ES-I3 (cell line): ENCODE results near the gene MEOX2.
A peak's percentile ranks its signal among the peaks of the same experiment; 100 is the strongest.

Experiments
- H3K36me3 ChIP-seq: 2 replicates; pipeline ENCODE4 v1.6.1; 2013; ENCODE audit warnings: mild to moderate bottlenecking, low read length, control low read depth, moderate library complexity; ENCODE audit not compliant: insufficient read depth
- H3K4me1 ChIP-seq: 2 replicates; pipeline ENCODE4 v1.6.1; 2013; ENCODE audit warnings: mild to moderate bottlenecking, control low read depth, low read length; ENCODE audit not compliant: insufficient read depth
- H3K9ac ChIP-seq: 2 replicates; pipeline ENCODE4 v1.6.1; 2013; ENCODE audit warnings: low read depth, mild to moderate bottlenecking, low read length, moderate library complexity
- H3K9me3 ChIP-seq: 2 replicates; pipeline ENCODE4 v1.6.1; 2013; ENCODE audit warnings: mild to moderate bottlenecking, low read length, moderate library complexity; ENCODE audit not compliant: control insufficient read depth, insufficient read depth

Gene MEOX2

DNA sequence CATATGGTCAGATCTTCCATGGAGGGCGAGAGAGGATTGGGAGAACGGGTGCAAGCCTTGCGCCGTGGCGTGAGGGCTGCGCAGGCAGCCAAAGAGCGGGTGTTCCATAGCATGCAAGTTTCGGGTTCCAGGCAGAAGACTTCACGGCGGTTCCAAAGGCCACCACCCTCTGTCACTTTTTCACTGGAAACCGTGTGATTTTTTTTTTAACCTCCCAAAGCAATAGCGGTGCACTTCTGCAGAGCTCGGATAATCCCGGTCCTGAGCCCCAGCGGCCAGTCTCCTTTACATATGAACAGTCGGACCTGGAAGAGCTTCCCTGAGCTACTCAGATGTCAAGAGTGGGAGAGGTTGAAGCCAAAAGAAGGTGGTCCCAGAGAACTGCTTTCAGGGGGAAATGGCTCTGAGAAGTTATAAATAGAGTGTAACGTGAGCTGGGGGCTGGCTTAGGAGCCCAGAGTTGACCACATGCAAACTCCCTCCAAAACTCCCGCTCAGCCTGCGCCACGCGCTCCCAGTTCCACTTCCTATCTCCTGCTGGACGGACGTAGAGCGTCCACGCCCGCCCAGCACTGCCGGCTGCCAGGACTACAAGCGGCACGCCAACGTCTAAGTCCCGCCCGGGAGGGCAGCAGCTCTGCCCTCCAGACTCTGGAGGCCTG is at the start of gene MEOX2:
TSS of gene MEOX2 (minus strand) at position 389 of the 662 bp plus-strand sequence. CDS start at position 108, 281 bp downstream.
- Histone ChIP-seq H3K9ac (peak within 1 kb of the TSS; percentile 65; the same call in 1 of the 2 replicates), H3K9me3 (no peaks in the 10 kb centered on the region), H3K4me1 (peaks cover 12% of the 10 kb centered on the region), H3K36me3 (no peaks in the 10 kb centered on the region)

DNA sequence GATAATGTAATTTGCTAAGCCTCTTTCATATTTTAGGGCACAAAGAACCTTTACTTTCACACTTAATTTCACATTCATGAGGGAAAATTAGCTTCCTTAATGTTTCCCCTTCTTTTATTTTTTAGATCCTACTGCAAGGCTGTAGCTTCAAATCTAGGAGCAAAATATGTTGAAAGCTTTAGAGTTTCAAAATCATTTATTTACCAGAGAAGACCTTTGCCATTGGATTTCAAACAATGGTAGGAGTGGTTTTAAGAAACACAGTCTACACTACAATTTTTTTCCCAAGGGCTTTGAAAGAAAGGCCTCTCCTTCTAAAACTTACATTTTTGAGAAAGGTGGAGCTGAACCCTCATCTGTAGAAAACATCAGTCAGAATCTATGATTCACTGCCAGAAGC is 43.3 kb upstream of the MEOX2 start:
- Histone ChIP-seq H3K9me3 (no peaks in the 10 kb centered on the region), H3K36me3 (no peaks in the 10 kb centered on the region), H3K9ac (no peak overlapping the region), H3K4me1 (peaks cover 5% of the 10 kb centered on the region; the same call in 1 of the 2 replicates)

DNA sequence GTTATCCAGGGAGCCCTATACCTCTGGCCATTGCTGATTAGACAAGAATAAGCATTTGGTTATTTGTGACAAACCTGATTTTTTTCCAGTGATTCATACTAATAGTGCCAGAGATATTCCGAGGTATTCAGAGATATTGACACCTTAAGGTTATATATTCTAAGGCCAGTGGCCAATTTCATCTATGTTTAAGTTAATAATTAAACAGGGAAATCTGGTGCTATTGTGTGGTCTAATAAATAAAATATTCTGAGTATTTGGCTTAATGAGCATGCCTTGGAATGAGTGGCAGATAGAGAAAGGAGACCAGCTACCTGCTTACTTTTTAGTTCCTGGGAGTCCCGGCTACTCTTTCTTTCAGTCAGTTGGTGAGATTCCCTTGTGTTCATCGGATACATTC is 38.6 kb upstream of the MEOX2 start:
- Histone ChIP-seq H3K9me3 (no peaks in the 10 kb centered on the region), H3K9ac (no peak overlapping the region), H3K36me3 (no peaks in the 10 kb centered on the region), H3K4me1 (peaks cover 12% of the 10 kb centered on the region; the same call in 1 of the 2 replicates)

DNA sequence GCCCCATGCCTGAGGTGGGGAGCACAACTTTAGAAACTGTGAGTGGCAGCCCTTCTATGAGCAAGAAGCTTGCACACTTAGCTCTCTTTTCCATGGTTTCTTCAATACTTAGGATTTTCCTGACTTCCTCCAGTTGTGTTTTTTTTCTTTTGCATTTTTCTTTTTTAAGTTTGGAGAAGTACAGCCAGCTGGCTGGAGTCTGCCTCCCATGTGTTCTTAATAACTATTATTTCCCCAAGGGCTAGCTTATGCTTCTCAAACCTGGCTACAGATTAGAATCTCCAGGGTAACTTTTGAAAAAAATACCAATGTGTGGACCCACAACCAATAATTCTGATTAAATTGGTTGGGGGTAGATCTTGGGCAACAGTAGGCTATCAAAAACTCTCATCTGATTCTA is 37.4 kb upstream of the MEOX2 start:
- Histone ChIP-seq H3K36me3 (no peaks in the 10 kb centered on the region), H3K9ac (no peak overlapping the region), H3K4me1 (peaks cover 12% of the 10 kb centered on the region; the same call in 1 of the 2 replicates), H3K9me3 (no peaks in the 10 kb centered on the region)

DNA sequence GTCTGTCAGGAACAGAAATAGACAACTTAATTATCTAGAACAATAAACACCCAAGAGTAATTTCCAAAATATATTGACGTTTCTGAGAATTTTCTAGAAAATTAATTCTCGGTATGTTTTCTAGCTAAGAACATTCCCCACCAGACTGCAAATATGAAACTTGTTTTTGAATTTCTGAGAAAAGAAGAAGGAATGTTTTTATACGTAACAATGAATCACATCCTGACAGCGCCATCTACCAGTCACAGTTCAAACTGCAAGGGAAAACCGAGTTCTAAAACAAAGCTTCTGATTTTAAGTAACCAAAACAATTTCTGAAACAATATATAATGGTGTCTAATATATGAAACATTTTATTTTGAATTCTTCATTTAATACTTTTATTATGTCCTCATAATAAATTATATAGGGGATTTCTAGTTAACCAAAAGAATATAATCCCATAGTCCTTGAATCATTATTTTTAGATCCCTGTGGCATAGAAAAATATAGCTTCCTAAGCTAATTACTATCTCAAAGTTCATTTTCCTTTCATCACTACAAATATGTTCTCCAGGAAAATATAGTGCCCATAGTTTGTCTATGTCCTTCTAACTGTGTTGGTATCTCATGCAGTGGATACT is 34.5 kb upstream of the MEOX2 start:
- Histone ChIP-seq H3K4me1 (peaks cover 12% of the 10 kb centered on the region; the same call in 1 of the 2 replicates), H3K9ac (no peak overlapping the region), H3K9me3 (no peaks in the 10 kb centered on the region), H3K36me3 (no peaks in the 10 kb centered on the region)

DNA sequence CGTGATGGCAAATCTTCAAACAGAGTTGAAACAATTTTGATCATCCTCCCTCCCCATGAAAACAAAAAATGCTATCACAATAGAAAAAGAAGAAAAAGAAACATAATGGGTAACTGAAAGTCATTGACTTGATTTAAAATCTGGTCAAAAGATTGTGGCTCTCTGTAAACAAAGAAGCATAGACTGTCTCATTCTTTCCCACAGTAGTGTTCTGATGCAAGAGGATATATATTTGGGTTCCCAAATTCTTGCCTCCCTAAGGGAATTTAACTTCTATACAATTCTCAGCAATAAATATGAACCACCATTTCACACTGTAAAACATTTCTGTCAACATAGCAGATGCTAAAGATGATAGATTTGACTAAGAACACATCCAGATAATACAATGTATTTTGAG is 32.8 kb upstream of the MEOX2 start:
- Histone ChIP-seq H3K9ac (no peak overlapping the region), H3K4me1 (0 out of 2 replicates have a peak, but pooled peaks cover 4% of the 10 kb centered on the region), H3K36me3 (no peaks in the 10 kb centered on the region), H3K9me3 (no peaks in the 10 kb centered on the region)

DNA sequence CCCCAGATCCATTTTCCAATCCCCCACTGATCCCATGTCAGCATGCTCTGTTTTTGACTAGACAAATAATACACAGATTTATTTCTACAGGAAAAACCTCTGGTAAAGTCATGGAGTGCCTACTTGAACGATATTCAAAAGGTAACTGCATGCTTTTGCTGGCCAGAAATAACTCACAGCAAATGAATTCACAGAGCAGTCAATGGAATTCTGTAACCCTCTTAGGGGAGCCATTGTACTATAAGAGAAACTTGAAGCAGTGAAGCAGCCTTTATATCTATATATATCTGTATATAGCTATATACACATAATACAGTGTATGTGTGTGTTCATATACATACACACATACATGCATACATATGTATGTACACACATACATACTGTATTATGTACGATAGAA is 29.0 kb upstream of the MEOX2 start:
- no peaks in the 10 kb centered on the region for H3K36me3 ChIP-seq
- no peaks in the 10 kb centered on the region for H3K4me1 ChIP-seq
- no peaks in the 10 kb centered on the region for H3K9me3 ChIP-seq
- no peak overlapping the region for H3K9ac ChIP-seq

DNA sequence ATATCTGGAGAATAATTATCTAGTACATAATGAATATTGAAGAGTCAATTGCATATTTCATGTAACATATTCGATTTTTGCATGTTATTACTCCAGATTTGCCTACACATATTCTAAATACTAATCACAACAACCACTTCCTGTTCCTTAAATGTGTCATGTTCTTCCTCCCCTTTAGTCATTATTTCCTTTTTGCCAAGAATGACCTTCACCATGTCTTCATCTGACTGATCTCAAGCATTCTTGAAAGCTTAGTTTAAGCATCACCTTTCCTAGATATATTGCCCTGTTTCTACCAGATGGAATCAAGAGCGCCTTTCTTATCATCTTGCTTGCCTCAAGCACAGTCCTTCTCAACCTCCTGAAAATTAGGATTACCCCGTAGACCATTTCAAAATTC is 23.5 kb upstream of the MEOX2 start:
- Histone ChIP-seq H3K36me3 (no peaks in the 10 kb centered on the region), H3K9ac (no peak overlapping the region)

DNA sequence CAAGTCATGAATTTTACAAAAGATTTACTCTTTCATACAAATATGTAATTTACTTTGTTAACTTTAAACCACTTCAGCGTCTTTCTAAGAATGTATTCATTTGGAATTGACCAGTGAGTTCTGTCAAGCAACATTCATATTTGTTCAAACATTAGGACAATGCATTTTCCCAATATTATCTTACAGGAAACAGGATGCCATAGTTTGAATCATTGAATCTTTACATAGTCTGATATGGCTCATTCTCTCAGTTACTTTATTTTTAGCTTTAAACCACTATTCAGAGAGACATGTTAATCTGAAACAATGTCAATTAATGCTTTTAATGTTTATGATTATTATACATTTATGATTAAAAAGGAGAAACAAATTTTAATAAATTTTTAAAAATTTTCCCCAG is 21.1 kb upstream of the MEOX2 start:
- Histone ChIP-seq H3K9ac (no peak overlapping the region), H3K4me1 (no peaks in the 10 kb centered on the region), H3K9me3 (no peaks in the 10 kb centered on the region), H3K36me3 (no peaks in the 10 kb centered on the region)

More for the DNA sequence above, 23.5 kb upstream of the MEOX2 start:
- Histone ChIP-seq H3K9me3 (no peaks in the 10 kb centered on the region), H3K4me1 (no peaks in the 10 kb centered on the region)

DNA sequence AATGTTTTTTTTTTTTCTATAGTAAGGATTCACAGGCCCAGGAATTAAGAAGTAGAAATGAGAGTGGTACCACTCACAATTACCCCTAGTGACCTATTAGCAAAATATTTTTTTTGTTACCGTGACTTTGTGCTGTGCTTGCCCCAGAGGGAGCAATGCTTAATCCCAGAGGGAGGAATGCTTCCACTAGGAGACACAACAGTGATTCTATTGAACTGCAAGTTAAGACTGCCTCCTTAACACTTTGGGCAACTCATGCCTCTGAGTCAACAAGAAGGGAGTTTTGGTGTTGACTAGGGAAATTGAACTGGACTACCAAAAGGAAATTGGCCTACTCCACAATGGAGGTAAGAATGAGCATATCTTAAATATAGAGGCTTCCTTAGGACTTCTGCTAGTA is 17.2 kb upstream of the MEOX2 start:
- H3K9ac ChIP-seq = no peak overlapping the region
- H3K4me1 ChIP-seq = no peaks in the 10 kb centered on the region
- H3K36me3 ChIP-seq = no peaks in the 10 kb centered on the region
- no peaks in the 10 kb centered on the region for H3K9me3 ChIP-seq

DNA sequence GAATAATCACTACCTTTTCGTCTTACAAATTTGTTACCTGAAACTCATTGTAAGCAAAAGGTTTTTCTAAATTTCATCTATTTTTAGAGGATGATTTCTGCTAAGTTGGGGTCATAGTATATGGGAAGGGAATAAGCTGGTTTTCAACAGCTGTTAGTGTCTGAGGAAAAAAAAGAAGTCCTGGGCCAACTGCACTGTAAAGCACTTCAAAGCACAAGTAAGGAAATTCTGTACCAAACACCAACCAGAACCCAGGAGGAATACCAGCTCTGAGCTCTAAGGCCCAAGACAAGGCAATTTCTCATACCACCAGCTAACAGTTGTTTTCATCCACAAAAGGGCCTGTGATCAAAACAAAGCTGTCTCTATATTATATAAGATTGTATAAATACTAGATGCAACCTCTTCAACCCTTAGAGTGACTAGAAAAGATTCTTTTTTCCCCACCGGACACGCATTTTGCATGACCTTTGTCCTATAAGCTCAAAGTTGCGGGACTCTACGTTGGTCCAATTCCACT is 6.1 kb upstream of the MEOX2 start:
- no peaks in the 10 kb centered on the region; the same call in 1 of the 2 replicates for H3K9me3 ChIP-seq
- H3K9ac ChIP-seq = no peak overlapping the region
- peaks cover 7% of the 10 kb centered on the region for H3K4me1 ChIP-seq
- H3K36me3 ChIP-seq = no peaks in the 10 kb centered on the region

DNA sequence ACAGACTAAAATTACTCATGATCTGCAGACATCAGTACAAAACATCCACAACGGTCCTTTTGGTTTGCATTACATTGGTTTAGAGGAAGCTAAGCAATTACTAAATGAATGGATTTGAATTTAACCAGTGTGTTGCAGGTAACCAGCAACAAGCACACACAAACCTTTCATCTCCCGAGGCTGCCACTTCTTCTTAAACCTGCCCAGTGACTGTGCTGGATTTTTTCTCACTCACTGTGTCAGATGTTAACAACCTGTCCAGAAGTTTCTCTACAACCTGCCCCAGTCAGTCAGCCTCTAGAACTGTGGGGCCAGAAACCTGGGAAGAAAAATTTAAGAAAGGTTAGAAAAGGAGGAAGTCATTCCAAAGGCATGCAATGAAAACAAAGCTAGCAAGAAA is 2.4 kb upstream of the MEOX2 start:
- no peaks in the 10 kb centered on the region for H3K36me3 ChIP-seq
- no peaks in the 10 kb centered on the region; the same call in 1 of the 2 replicates for H3K9me3 ChIP-seq
- peaks cover 12% of the 10 kb centered on the region for H3K4me1 ChIP-seq
- H3K9ac ChIP-seq = no peak overlapping the region

DNA sequence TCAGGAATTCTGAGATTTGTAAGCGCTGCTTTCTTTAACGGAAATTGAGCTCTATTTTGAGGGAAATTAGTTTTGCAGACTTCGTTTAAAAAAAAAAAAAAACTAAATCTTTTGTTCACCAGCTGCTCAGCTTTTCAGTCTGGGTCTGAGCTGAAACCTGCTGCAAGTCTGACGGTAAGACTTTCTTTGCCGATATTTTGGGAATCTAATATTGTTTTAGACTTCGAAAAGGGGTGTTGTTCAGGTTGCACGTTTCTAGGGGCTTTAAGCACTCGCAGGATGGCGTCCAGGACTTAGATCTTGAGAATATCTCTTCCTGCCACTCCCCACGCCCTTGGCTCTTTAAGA is 1.8 kb upstream of the MEOX2 start:
- no peaks in the 10 kb centered on the region for H3K36me3 ChIP-seq
- H3K9me3 ChIP-seq = no peaks in the 10 kb centered on the region
- H3K4me1 ChIP-seq = peaks cover 12% of the 10 kb centered on the region
- peak overlapping the region; percentile 29; the same call in 1 of the 2 replicates for H3K9ac ChIP-seq

DNA sequence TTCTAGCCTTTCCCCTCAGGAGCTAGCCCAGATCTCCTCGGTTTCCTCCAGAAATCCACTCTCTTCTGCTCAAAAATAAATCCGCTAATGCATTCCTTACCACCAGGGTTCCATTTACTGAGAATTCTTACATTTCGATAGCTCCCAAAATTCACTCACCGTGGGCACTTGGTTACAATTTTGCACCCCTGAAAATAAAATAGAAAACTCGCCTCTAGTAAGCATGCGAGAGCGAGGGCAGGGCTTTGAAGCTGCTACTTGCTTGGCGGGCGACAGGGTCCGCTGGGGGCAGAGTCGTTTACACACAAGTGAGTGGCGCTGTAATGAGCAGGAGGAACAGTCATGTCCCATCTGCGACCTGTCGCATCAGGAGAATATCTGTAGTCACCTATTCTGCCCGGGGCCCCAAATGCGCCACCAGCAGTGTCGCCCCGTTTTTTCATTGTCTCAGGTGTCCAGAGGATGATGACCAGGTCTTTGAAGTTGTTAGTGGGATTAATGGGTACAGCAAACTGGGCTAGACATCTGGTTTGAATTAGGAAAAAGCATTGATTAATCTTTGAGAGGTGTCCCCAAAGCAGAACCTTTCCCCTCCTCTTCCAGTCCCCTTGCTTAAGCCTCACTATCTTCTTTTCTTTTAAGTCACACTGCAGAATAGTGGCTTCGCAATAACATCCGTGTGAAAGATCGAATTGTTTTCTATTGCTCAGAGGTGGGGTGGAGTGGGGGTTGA is 1.2 kb upstream of the MEOX2 start:
- Histone ChIP-seq H3K4me1 (peaks cover 12% of the 10 kb centered on the region), H3K9me3 (no peaks in the 10 kb centered on the region), H3K36me3 (no peaks in the 10 kb centered on the region), H3K9ac (peak overlapping the region; percentile 29; the same call in 1 of the 2 replicates)
